Adrenal gland (tissue), 12 donors: Measurements from ENCODE around the gene SUFU. TPM values are rescaled to one million over a fixed set of nuclear protein-coding genes. Genes with fewer than 3 reads are reported as not detected.

Experiments
- DNase-seq, 7 donors: peaks; one replicate each; pipeline ENCODE4 v3.0.0-alpha.2; 2019 to 2020
- H3K27ac ChIP-seq, 5 donors: fragments of 200-600 bp; sonication (generic) in 4 of 5; 1 replicate in 3 of 5; 2 replicates in 2 of 5; pipeline versions ENCODE4 v1.5.1 to v1.8.0; 2016 to 2020; ENCODE audit warnings: mild to moderate bottlenecking in 1 of 5
- H3K27me3 ChIP-seq: fragments of 200-600 bp; 2 replicates; pipeline ENCODE4 v1.8.0; 2021
- H3K36me3 ChIP-seq, 2 donors: fragments of 200-600 bp; replicated peaks in 1 of 2; 1 replicate in 1 of 2; 2 replicates in 1 of 2; pipeline versions ENCODE4 v1.5.1 to v1.8.0; 2018 to 2022
- H3K4me1 ChIP-seq, 2 donors: fragments of 200-600 bp; replicated peaks in 1 of 2; 1 replicate in 1 of 2; 2 replicates in 1 of 2; pipeline versions ENCODE4 v1.5.1 to v1.8.0; 2018 to 2021
- H3K4me3 ChIP-seq, 4 donors: fragments of 200-600 bp; sonication (generic) in 3 of 4; one replicate each; pipeline ENCODE4 v1.5.1; 2016 to 2018
- H3K9me3 ChIP-seq, 3 donors: fragments of 200-600 bp; sonication (generic) in 1 of 3; replicated peaks in 1 of 3; 1 replicate in 2 of 3; 2 replicates in 1 of 3; pipeline versions ENCODE4 v1.5.1 to v1.8.0; 2016 to 2021
- POLR2A ChIP-seq, 2 donors: fragments of 450-650 bp; IDR thresholded peaks; one replicate each; pipeline ENCODE4 v1.6.1; 2017; ENCODE audit warnings: antibody characterized with exemption in 2 of 2, mild to moderate bottlenecking in 2 of 2, moderate library complexity in 1 of 2
- WGBS, 4 donors: extraction: QIAGEN DNeasy Blood & Tissue Kit in 2 of 4; methylation state at CpG; one replicate each; pipeline versions ENCODE4 v1.1.5 to v1.1.7; 2013 to 2017; 5-methylcytosine and 5-hydroxymethylcytosine counted together
- intact Hi-C, 2 donors: fragments of 100-400 bp; cut with DNase I; formaldehyde crosslinking; loops; one replicate each; pipeline versions ENCODE4 v1.14.1 to v1.15.0; 2022 to 2023
- polyA plus RNA-seq, 3 donors: library from polyadenylated mRNA; stranded (reverse); fragments of 200-250 nt in 2 of 3; fragments of 350-450 nt in 1 of 3; fragmentation: Illumina TruSeq in 1 of 3; extraction: RNeasy Lipid Tissue Mini Kit (QIAGEN cat#74804) in 1 of 3; gene quantifications; one replicate each; pipeline ENCODE4 v1.2.3, GENCODE V29; 2013 to 2014
- total RNA-seq, 9 donors: library from RNA; depleted of rRNA in 4 of 9; stranded (reverse); fragments of >200 nt in 4 of 9; fragments of 120-200 nt in 1 of 9; fragmentation: NEBNext Ultra II Directional in 1 of 9; extraction: Animal tissue kit (Norgen Biotek cat#: 25700) in 1 of 9; gene quantifications; one replicate each; pipeline versions ENCODE4 v1.1.0 to v1.2.4, GENCODE V29; 2013 to 2023
- TF ChIP-seq, protein P1 (sequence below), 6 experiments: fragments of 450-650 bp in 4 of 6; fragments of 200-600 bp in 2 of 6; sonication (generic) in 1 of 6; IDR thresholded peaks; 1 replicate in 5 of 6; 2 replicates in 1 of 6; pipeline versions ENCODE4 v1.5.1 to v1.8.0; 2016 to 2021; ENCODE audit warnings: antibody characterized with exemption in 6 of 6, mild to moderate bottlenecking in 2 of 6, moderate library complexity in 1 of 6
- donor health status: healthy with polysubstance abuse.
- donor health status: Bipolar disorder and iron deficiency.
- donor health status: DM: yes; HTN: yes; CAD: no.
- donor health status: DM: no; HTN: no; CAD: no.
- donor health status: DM: no; HTN: no; CAD: no.
- donor health status: DM: yes; HTN: yes; CAD: no.

SUFU gene
- total and polyA plus RNA-seq, 12 donors, result 4.3 to 20.2 (median 11.1) TPM

DNA sequence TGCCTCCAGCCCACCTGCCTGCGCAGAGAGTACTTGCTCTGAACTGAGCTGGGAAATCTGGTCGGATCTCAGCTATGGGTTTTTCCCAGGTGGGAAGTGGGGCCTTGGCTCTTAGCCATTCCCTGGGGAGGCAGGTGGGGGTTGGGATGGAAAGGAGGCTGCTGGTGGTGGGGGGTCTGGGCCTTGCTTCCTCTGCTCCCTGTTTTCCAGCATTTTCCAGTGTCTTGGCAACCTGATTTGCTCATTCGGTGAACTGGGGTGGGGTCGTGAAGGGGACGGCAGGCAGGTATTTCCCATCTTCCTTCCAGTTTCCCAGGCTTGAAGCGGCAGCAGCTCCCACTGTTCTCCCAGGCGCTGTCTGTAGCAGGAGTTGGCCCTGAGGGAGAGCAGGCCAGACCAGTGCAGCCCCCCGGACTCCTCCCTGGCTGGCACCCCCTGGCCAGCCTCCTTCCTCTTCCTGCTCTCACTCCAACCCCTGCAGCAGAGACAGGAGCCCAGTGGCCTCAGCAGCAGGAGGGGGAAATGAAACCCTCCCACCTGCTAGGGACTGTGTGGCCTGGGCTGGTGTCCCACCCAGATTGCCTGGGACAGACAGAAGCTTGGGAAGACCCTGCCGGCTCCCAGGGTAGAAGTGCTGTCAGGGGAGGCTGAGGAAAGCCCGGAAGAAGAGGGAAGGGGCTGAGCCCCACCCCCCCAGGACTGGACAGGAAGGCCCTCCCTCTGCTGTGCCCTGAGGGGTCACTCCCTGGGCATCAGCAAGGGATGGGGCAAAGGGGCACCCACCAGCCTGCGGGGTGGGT is 147.1 kb downstream of the SUFU start:
- no peak overlapping the region for H3K4me3 ChIP-seq
- 54 to 67% (median 60%) methylated on average over 5 to 11 of the region's 11 CpGs for WGBS, 4 donors
- peak overlapping the region in 2 of 5 donors; percentile 60 to 64 for H3K27ac ChIP-seq
- no peak for TF ChIP-seq POLR2A (IDR thresholded peaks at IDR 0.05)
- TF ChIP-seq, protein P1, sequence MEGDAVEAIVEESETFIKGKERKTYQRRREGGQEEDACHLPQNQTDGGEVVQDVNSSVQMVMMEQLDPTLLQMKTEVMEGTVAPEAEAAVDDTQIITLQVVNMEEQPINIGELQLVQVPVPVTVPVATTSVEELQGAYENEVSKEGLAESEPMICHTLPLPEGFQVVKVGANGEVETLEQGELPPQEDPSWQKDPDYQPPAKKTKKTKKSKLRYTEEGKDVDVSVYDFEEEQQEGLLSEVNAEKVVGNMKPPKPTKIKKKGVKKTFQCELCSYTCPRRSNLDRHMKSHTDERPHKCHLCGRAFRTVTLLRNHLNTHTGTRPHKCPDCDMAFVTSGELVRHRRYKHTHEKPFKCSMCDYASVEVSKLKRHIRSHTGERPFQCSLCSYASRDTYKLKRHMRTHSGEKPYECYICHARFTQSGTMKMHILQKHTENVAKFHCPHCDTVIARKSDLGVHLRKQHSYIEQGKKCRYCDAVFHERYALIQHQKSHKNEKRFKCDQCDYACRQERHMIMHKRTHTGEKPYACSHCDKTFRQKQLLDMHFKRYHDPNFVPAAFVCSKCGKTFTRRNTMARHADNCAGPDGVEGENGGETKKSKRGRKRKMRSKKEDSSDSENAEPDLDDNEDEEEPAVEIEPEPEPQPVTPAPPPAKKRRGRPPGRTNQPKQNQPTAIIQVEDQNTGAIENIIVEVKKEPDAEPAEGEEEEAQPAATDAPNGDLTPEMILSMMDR (IDR thresholded peaks at IDR 0.05), result no peak
- intact Hi-C loops, result no loop called here
- no peaks in the 10 kb centered on the region for H3K9me3 ChIP-seq
- peaks cover 52 to 76% of the 10 kb centered on the region in 2 donors for H3K4me1 ChIP-seq
- no peak for DNase-seq
- peaks cover 0 to 41% of the 10 kb centered on the region in 2 donors for H3K36me3 ChIP-seq
- H3K27me3 ChIP-seq, result no peaks in the 10 kb centered on the region

DNA sequence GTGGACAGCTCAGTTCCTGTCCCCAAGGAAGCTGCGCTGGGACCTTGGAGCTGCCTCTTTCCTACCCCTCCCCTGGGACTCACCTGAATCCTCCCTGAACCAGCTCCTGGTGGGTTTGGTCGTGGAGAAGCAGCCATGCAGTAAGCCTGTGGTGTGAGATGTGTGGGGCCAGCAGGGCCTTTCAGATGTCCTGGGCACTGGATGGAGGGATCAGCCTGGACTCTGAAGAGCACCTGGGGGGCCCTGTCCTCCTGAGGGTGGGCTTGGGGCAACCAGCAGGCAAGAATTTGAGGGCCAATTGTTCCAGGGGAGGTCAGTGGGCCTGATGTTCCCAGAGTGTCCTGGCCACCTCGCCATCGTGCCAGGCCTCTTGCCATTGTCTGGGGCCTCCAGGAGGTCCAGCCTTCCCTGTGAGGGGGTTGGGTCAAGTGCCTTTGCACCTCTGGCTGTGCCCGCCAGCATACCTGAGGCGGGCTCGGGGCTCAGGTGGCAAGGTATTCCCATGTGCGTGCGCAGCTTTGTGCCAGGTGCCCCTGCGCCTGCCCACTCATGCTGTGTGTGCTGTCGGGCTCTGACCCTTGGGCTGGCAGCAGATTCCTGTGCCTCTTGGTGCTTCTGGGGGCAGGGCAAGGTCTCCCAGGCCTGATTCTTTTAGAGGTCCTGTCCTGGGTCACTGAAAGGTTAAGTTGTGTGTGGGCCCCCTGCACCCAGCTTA is 147.8 kb downstream of the SUFU start:
- H3K36me3 ChIP-seq, result peaks cover 0 to 48% of the 10 kb centered on the region in 2 donors
- peak overlapping the region in 2 of 5 donors; percentile 29 to 60 for H3K27ac ChIP-seq
- H3K9me3 ChIP-seq, result no peaks in the 10 kb centered on the region
- intact Hi-C loops, result no loop called here
- TF ChIP-seq, protein P1 (IDR thresholded peaks at IDR 0.05), result no peak
- TF ChIP-seq POLR2A (IDR thresholded peaks at IDR 0.05), result no peak
- WGBS, 4 donors, result 38 to 87% (median 74%) methylated on average over 1 to 11 of the region's 11 CpGs
- no peak overlapping the region for H3K4me3 ChIP-seq
- H3K4me1 ChIP-seq, result peaks cover 52 to 76% of the 10 kb centered on the region in 2 donors
- H3K27me3 ChIP-seq, result no peaks in the 10 kb centered on the region
- DNase-seq, result no peak

DNA sequence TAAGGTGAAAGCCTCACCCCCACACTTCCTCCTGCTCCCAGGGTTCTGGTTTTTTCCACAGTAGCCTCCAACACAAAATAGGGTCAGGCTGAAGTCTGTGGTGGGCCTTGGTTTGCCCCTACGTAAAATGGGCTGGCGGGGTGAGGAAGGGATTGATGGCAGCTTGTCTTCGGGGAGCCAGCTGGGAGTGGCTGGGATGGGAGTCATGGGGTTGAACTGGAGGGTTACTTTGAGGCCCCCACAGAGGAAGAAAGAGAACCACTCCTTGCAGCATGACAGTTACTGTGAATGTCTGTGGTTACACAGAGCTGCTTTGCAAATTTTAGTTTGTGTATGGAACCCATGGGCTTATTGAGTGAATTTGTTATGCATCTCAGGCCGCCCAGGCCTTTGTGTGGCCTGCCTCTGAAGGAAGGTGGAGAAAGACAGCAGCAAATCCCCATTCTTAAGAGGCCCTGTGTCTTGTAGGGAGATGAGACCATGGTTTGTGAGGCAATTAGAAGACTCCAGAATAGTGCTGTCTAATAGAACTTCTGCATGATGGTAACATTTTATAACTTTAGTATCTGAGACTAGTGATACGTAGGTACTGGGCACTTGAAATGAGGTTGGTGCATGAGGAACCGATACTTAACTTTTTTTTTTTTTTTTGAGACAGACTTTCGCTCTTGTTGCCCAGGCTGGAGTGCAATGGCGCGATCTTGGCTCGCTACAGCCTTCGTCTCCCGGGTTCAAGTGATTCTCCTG is 148.6 kb downstream of the SUFU start:
- Histone ChIP-seq H3K4me3 (no peak overlapping the region), H3K9me3 (no peaks in the 10 kb centered on the region), H3K36me3 (peaks cover 0 to 55% of the 10 kb centered on the region in 2 donors), H3K27me3 (no peaks in the 10 kb centered on the region), H3K27ac (peak overlapping the region in 2 of 5 donors; percentile 29 to 60), H3K4me1 (peaks cover 46 to 76% of the 10 kb centered on the region in 2 donors)
- DNase-seq, result no peak
- WGBS, 4 donors, result 77 to 83% (median 81%) methylated on average over 11 to 12 of the region's 12 CpGs
- intact Hi-C loops, result no loop called here
- no peak for TF ChIP-seq POLR2A (IDR thresholded peaks at IDR 0.05)
- TF ChIP-seq, protein P1 (IDR thresholded peaks at IDR 0.05), result no peak

DNA sequence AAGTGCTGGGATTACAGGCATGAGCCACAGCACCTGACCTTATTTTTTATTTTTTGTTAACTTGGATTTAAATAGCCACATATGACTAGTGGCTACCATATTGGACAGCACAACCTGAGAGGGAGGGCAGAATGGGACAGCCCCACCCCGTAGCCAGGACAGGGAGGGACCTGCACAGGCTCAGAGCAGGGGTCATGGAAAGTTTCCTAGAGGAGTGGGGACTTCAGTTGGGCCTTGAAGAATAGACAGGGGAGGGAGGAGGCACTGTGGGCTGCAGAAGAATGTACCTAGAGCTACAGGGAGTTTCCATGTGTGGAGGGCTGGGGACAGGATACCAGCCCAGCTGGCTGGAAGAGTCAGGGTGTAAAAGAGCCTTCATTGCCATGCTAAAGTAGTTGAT is 149.3 kb downstream of the SUFU start:
- H3K36me3 ChIP-seq, result peaks cover 0 to 61% of the 10 kb centered on the region in 2 donors
- TF ChIP-seq POLR2A (IDR thresholded peaks at IDR 0.05), result no peak
- TF ChIP-seq, protein P1 (IDR thresholded peaks at IDR 0.05), result no peak

More for the DNA sequence above, 149.3 kb downstream of the SUFU start:
- no peak for DNase-seq
- intact Hi-C loops, result no loop called here
- Histone ChIP-seq H3K4me3 (no peak overlapping the region), H3K27me3 (no peaks in the 10 kb centered on the region), H3K9me3 (no peaks in the 10 kb centered on the region), H3K27ac (peak overlapping the region in 2 of 5 donors; percentile 54 to 63), H3K4me1 (peaks cover 40 to 76% of the 10 kb centered on the region in 2 donors)
- WGBS, 4 donors, result 76 to 100% (median 91%) methylated on average over 1 of the region's 1 CpG
